HG03064 (cell line): Measurements from ENCODE around the gene GABRB1.

Experiments used
- ATAC-seq: cut with Tn5 transposase; IDR thresholded peaks from one replicate; pipeline ENCODE4 v1.9.1; 2021; ENCODE audit warnings: low read depth; ENCODE audit not compliant: unreplicated experiment

The GABRB1 gene

GRCh38 chr4:47203593-47203992 lies 172.2 kb downstream of the GABRB1 start:
- no peak for ATAC-seq

GRCh38 chr4:47207555-47207954 lies 176.2 kb downstream of the GABRB1 start:
- no peak for ATAC-seq

- ATAC-seq: no peak
Measured at GRCh38 chr4:47209833-47210232, 178.5 kb downstream of the GABRB1 start.

GRCh38 chr4:47210828-47211227 lies 179.5 kb downstream of the GABRB1 start:
- no peak for ATAC-seq

- no peak for ATAC-seq
Measured at GRCh38 chr4:47213106-47213505, 181.7 kb downstream of the GABRB1 start.

GRCh38 chr4:47213539-47213938 lies 182.2 kb downstream of the GABRB1 start:
- ATAC-seq: no peak

GRCh38 chr4:47213971-47214370 lies 182.6 kb downstream of the GABRB1 start:
- no peak for ATAC-seq

- ATAC-seq: no peak
Measured at GRCh38 chr4:47215759-47216158, 184.4 kb downstream of the GABRB1 start.

- ATAC-seq: no peak
Measured at GRCh38 chr4:47217291-47217690, 185.9 kb downstream of the GABRB1 start.

GRCh38 chr4:47217884-47218283 lies 186.5 kb downstream of the GABRB1 start:
- ATAC-seq: no peak

GRCh38 chr4:47218631-47219030 lies 187.3 kb downstream of the GABRB1 start:
- ATAC-seq: no peak

GRCh38 chr4:47219586-47219985 lies 188.2 kb downstream of the GABRB1 start:
- ATAC-seq: no peak

- no peak for ATAC-seq
Measured at GRCh38 chr4:47221721-47222120, 190.4 kb downstream of the GABRB1 start.

- no peak for ATAC-seq
Measured at GRCh38 chr4:47222276-47222675, 190.9 kb downstream of the GABRB1 start.

GRCh38 chr4:47224361-47224760 lies 193.0 kb downstream of the GABRB1 start:
- no peak for ATAC-seq

- no peak for ATAC-seq
Measured at GRCh38 chr4:47235721-47236120, 204.4 kb downstream of the GABRB1 start.

- ATAC-seq: no peak
Measured at GRCh38 chr4:47238667-47239066, 207.3 kb downstream of the GABRB1 start.

- no peak for ATAC-seq
Measured at GRCh38 chr4:47239649-47240048, 208.3 kb downstream of the GABRB1 start.

GRCh38 chr4:47251348-47252135 lies 220.2 kb downstream of the GABRB1 start:
- ATAC-seq: no peak

- ATAC-seq: no peak
Measured at GRCh38 chr4:47263721-47264120, 232.4 kb downstream of the GABRB1 start.

- ATAC-seq: no peak
Measured at GRCh38 chr4:47270201-47270888, 239.0 kb downstream of the GABRB1 start.

GRCh38 chr4:47271291-47271690 lies 239.9 kb downstream of the GABRB1 start:
- no peak for ATAC-seq
